ENCODE results near the gene GALNT9. TPM values are rescaled to one million over a fixed set of nuclear protein-coding genes. Genes with fewer than 3 reads are reported as not detected.

GALNT9 gene
- total RNA-seq, 1 experiment from 2014 or later: 2.6 TPM

- no peak for TF ChIP-seq REST (IDR thresholded peaks at IDR 0.05; ENCODE audit: low read depth)
- TF ChIP-seq EGR1 (IDR thresholded peaks at IDR 0.05; ENCODE audit: low read depth): no peak
- TF ChIP-seq JUND (IDR thresholded peaks at IDR 0.05): no peak
- no peak for TF ChIP-seq FOSL1 (IDR thresholded peaks at IDR 0.05; ENCODE audit: low read depth)
- no peak for TF ChIP-seq SP1 (IDR thresholded peaks at IDR 0.05; ENCODE audit: low read depth)
These were observed 58.9 kb downstream of the GALNT9 start (continued) for GRCh38 chr12:132270516-132270915.

GRCh38 chr12:132269271-132269968 lies 60.0 kb downstream of the GALNT9 start:
- RAD21 ChIA-PET (ENCODE audit: low non-redundant PET in 1 of 2, low total read pairs in 2 of 2, uncharacterized antibody in 2 of 2, unreplicated experiment in 2 of 2): no interaction called here
- Histone ChIP-seq H4K20me1 (ENCODE audit: insufficient read depth) (no peaks in the 10 kb centered on the region), H3K9me3 (ENCODE audit: control insufficient read depth in 1 of 2, insufficient read depth in 1 of 2, low read depth in 1 of 2, low read length in 2 of 2) (no peaks in the 10 kb centered on the region), H3K9ac (ENCODE audit: low read length) (no peak overlapping the region), H3K4me1 (ENCODE audit: control insufficient read depth in 1 of 2, insufficient read depth in 2 of 2, low read length in 2 of 2) (peaks cover 2 to 3% of the 10 kb centered on the region in 2 experiments; a peak in 3 of 4 replicates), H2AFZ (ENCODE audit: low read depth, low read length, poor library complexity, severe bottlenecking) (no peak overlapping the region), H3K4me3 (replicated peaks in 1 of 2; ENCODE audit: low read depth in 1 of 2, low read length in 2 of 2) (no peak overlapping the region), H3K27me3 (ENCODE audit: insufficient read depth, low read length) (no peaks in the 10 kb centered on the region), H3K27ac (ENCODE audit: low read depth, low read length) (no peak overlapping the region), H3K9me2 (ENCODE audit: insufficient read depth) (no peaks in the 10 kb centered on the region), H3K4me2 (ENCODE audit: low read length) (no peak overlapping the region), H3K36me3 (ENCODE audit: control insufficient read depth in 1 of 2, insufficient read depth in 2 of 2, low read length in 2 of 2) (no peaks in the 10 kb centered on the region), H3K79me2 (ENCODE audit: insufficient read depth, low read length) (no peaks in the 10 kb centered on the region)
- DNase-seq (ENCODE audit: low read depth, low spot score) (no peak), ATAC-seq (no peak)
- BruUV-seq (replicated peaks): no TSS peak
- intact Hi-C loops (cut with micrococcal nuclease): no loop called here
- POLR2A ChIA-PET: no interaction called here
- CTCF ChIA-PET: no interaction called here
- TF ChIP-seq SRF (IDR thresholded peaks at IDR 0.05; ENCODE audit: low read depth): no peak
- no peak for TF ChIP-seq ELF1 (IDR thresholded peaks at IDR 0.05; ENCODE audit: borderline replicate concordance, low read depth)
- no peak for TF ChIP-seq TCF7L2 (IDR thresholded peaks at IDR 0.05; ENCODE audit: borderline replicate concordance, extremely low read depth, insufficient read depth, insufficient read length)
- TF ChIP-seq RAD21 (IDR thresholded peaks at IDR 0.05; ENCODE audit: low read depth): no peak
- TF ChIP-seq SIN3A (IDR thresholded peaks at IDR 0.05; ENCODE audit: low read depth): no peak
- TF ChIP-seq ZNF274 (IDR thresholded peaks at IDR 0.05; ENCODE audit: low read depth, low read length): no peak
- TF ChIP-seq JUND (IDR thresholded peaks at IDR 0.05): no peak
- TF ChIP-seq EZH2 (IDR thresholded peaks at IDR 0.05): no peak

Measured in HCT116 (cell line).